ENCODE measurements around the gene CD38.
"Not testable (repeated sequence)": the region's sequence is repeated elsewhere in the genome, so short reads cannot be mapped to it uniquely, and the experiment has no call there.

Gene CD38

GRCh38 chr4:15847746-15848145 is 69.6 kb downstream of the CD38 start:
- no peak for TF ChIP-seq CTCF (IDR thresholded peaks at IDR 0.05; ENCODE audit: control insufficient read depth, extremely low read depth, insufficient read depth)
- no peak overlapping the region for H3K4me3 ChIP-seq (ENCODE audit: low read depth, low read length)
- no peak for DNase-seq (ENCODE audit: low read depth)

GRCh38 chr4:15848191-15848842 is 70.2 kb downstream of the CD38 start:
- no peak for DNase-seq (ENCODE audit: low read depth)

DNA sequence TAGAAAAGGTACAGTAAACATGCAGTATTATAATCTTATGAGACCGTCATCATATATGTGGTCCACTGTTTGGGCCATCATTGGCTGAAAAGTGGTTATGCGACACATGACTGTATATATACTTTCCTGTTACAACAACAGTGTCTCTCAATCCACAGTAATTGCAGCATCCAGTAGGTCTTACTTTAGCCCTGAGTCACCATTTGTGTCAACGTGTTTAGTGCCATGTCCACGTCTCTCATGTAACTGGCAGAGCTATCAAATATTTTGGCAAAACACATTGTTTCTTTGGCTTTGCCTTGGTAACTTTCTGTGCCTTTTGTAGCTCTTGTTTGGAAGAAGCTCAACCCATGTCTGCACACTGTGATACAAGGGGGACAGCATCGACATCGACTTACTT is 73.8 kb downstream of the CD38 start:
- no peak overlapping the region for H3K4me3 ChIP-seq (ENCODE audit: low read depth, low read length)
- no peak for DNase-seq (ENCODE audit: low read depth)

More at GRCh38 chr4:15848191-15848842, 70.2 kb downstream of the CD38 start:
- H3K4me3 ChIP-seq (ENCODE audit: low read depth, low read length): no peak overlapping the region
- TF ChIP-seq CTCF (IDR thresholded peaks at IDR 0.05; ENCODE audit: control insufficient read depth, extremely low read depth, insufficient read depth): no peak

GRCh38 chr4:15852524-15852923 is 74.4 kb downstream of the CD38 start:
- no peak overlapping the region for H3K4me3 ChIP-seq (ENCODE audit: low read depth, low read length)
- TF ChIP-seq CTCF (IDR thresholded peaks at IDR 0.05; ENCODE audit: control insufficient read depth, extremely low read depth, insufficient read depth): no peak
- DNase-seq (ENCODE audit: low read depth): no peak

More for the DNA sequence above, 73.8 kb downstream of the CD38 start:
- no peak for TF ChIP-seq CTCF (IDR thresholded peaks at IDR 0.05; ENCODE audit: control insufficient read depth, extremely low read depth, insufficient read depth)

DNA sequence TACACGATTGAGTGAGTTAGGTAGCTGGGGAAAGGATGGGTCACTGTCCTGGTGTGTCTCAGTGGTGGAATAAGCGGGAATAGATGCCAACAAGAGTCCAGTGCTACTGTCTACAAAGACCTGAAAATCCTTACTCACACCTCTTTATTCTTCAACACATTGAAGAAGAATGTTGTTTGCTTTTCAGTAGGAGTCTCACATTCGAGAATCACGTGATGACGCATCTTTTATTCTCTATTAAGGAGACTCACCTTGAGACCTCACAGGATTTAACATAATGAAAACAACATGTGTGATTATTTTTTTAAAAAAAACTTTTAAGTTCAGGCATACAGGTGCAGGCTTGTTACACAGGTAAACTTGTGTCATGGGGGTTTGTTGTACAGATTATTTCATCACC is 75.2 kb downstream of the CD38 start:
- DNase-seq (ENCODE audit: low read depth): no peak
- TF ChIP-seq CTCF (IDR thresholded peaks at IDR 0.05; ENCODE audit: control insufficient read depth, extremely low read depth, insufficient read depth): no peak
- no peak overlapping the region for H3K4me3 ChIP-seq (ENCODE audit: low read depth, low read length)

DNA sequence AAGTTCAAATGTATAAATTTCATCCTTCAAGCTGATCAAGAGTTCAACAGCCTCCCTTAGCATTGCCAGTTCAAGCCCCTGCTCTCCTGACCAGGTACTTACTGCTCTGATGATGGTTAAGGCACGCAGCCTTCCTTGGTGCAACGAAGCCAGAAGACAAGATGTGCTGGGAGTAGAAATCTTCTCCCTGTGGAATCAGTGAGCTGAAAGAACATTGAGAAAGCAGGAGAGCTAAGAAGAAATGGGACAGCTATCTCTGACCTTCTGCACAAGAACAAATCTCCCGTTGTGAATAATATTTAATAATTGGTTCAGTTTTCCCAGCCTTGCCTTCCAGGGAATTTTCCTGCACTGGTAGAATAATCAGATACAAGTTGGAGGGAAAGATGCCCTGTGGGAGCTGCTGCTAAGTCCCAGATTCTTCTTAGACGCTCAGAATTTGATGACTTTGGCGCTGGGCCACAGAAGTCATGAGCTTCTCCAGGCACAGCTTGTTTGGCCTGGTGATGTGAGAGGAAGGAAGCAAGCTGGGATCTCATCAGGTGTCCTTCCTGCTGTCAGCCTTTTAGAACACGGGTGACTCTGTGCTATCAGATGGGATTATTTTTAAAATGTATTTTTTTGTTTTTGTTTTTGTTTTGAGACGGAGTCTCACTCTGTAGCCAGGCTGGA is 77.8 kb downstream of the CD38 start:
- no peak overlapping the region for H3K4me3 ChIP-seq (ENCODE audit: low read depth, low read length)
- no peak for TF ChIP-seq CTCF (IDR thresholded peaks at IDR 0.05; ENCODE audit: control insufficient read depth, extremely low read depth, insufficient read depth)
- peak; percentile 22 for DNase-seq (ENCODE audit: low read depth)

DNA sequence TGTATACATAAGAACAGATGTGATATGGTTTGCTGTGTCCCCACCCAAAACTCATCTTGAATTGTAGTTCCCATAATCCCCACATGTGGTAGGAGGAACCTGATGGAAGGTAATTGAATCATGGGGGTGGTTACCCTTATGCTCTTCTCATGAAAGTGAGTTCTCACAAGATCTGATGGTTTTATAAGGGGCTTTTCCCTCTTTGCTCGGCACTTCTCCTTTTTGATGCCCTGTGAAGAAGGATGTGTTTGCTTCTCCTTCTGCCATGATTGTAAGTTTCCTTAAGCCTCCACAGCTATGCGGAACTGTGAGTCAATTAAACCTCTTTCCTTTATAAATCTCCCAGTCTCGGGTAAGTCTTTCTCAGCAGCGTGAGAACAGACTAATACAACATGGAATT is 83.1 kb downstream of the CD38 start:
- H3K4me3 ChIP-seq (ENCODE audit: low read depth, low read length); DNase-seq (ENCODE audit: low read depth): not testable (repeated sequence)
